ENCODE results near the gene KYNU.

DNA sequence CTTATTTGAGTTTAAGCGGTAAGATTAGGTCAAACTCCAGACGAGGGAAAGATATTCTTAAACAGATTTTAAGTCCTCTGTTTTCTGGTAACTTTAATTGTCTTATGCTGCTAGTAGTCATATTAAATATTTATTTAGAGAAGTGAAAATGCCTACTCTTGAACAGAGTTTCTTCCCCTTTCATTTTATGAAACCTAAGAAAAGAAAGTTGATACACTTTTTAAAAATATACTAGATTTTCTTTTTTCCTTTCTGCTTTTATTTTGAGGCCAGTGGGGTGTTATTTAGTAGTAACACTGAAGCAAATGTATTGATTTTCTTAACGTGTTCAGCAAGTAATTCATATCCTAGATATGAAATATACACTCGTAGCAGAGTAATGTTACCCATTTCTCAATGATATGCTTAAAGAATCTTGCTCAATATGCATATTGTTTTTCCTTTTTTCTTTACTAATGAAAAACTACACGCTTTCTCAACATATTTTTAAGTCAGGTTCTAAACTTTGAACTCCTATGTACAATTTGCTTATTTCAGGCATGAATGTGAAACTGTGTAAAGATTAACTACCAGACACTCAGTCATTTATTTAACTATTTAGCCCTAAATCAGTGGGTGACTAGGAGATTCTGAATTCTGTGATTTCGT lies 691 bp downstream of the KYNU start:
- no peak for TF ChIP-seq POLR2A (IDR thresholded peaks at IDR 0.05; ENCODE audit: low read depth, low read length)
- no peak for TF ChIP-seq POLR2AphosphoS5 (IDR thresholded peaks at IDR 0.05; ENCODE audit: low read depth, low read length)
- no peak for TF ChIP-seq TAF1 (IDR thresholded peaks at IDR 0.05; ENCODE audit: low read depth, low read length)
- peak; percentile 42; the same call in 1 of the 2 replicates for TF ChIP-seq SPI1 (IDR thresholded peaks at IDR 0.05; ENCODE audit: low read depth, low read length)

Measured in GM12891 (cell line).